A549 (cell line): ENCODE data around the gene CLIC5.

Experiments
- CHD2 ChIP-seq: fragments of 150-350 bp; IDR thresholded peaks from 2 replicates; pipeline ENCODE4 v1.6.1; 2014; ENCODE audit warnings: low read length; ENCODE audit not compliant: partially characterized antibody
- EP300 ChIP-seq, 2 experiments: fragments of >200 bp; sonication (Bioruptor Twin); formaldehyde crosslinking; IDR thresholded peaks; 2 replicates in 1 of 2; 3 replicates in 1 of 2; pipeline ENCODE4 v1.6.1; 2016 to 2017
- HDAC2 ChIP-seq: fragments of 200-600 bp; sonication (generic); IDR thresholded peaks from 2 replicates; pipeline ENCODE4 v1.6.1; 2016
- SMC3 ChIP-seq: fragments of >200 bp; sonication (Bioruptor Twin); formaldehyde crosslinking; IDR thresholded peaks from 3 replicates; pipeline ENCODE4 v1.6.1; 2018; ENCODE audit warnings: inconsistent platforms
- TF ChIP-seq, protein P1 (sequence below): fragments of >200 bp; sonication (Bioruptor Twin); formaldehyde crosslinking; IDR thresholded peaks from 3 replicates; pipeline ENCODE4 v1.5.1; 2016
- TF ChIP-seq, protein P2 (sequence below): fragments of >200 bp; sonication (Bioruptor Twin); formaldehyde crosslinking; IDR thresholded peaks from 3 replicates; pipeline ENCODE4 v1.6.1; 2016

DNA sequence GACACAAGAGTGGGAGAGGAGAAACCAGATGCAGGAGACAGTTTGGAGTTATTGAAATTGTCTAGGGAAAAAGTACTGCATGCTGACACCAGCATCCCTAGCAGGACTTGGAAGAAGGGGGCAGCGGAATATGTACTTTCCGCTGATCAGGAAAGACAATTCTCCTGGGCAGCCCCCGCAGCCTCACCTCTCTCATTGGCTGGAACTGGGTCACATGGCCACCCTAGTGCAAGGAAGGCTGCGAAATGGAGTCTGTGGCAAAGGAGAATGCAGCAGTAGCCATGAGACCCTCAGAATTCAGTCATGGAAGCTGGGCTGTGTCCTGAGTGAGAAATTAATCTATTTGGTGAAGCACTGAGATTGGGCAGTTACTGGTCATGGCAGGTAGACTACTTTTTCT is 131.3 kb downstream of the CLIC5 start:
- TF ChIP-seq, protein P1, sequence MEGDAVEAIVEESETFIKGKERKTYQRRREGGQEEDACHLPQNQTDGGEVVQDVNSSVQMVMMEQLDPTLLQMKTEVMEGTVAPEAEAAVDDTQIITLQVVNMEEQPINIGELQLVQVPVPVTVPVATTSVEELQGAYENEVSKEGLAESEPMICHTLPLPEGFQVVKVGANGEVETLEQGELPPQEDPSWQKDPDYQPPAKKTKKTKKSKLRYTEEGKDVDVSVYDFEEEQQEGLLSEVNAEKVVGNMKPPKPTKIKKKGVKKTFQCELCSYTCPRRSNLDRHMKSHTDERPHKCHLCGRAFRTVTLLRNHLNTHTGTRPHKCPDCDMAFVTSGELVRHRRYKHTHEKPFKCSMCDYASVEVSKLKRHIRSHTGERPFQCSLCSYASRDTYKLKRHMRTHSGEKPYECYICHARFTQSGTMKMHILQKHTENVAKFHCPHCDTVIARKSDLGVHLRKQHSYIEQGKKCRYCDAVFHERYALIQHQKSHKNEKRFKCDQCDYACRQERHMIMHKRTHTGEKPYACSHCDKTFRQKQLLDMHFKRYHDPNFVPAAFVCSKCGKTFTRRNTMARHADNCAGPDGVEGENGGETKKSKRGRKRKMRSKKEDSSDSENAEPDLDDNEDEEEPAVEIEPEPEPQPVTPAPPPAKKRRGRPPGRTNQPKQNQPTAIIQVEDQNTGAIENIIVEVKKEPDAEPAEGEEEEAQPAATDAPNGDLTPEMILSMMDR = no peak
- TF ChIP-seq, protein P2, sequence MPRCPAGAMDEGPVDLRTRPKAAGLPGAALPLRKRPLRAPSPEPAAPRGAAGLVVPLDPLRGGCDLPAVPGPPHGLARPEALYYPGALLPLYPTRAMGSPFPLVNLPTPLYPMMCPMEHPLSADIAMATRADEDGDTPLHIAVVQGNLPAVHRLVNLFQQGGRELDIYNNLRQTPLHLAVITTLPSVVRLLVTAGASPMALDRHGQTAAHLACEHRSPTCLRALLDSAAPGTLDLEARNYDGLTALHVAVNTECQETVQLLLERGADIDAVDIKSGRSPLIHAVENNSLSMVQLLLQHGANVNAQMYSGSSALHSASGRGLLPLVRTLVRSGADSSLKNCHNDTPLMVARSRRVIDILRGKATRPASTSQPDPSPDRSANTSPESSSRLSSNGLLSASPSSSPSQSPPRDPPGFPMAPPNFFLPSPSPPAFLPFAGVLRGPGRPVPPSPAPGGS = no peak
- no peak for TF ChIP-seq HDAC2
- TF ChIP-seq CHD2 = no peak
- TF ChIP-seq SMC3 = no peak
- no peak for TF ChIP-seq EP300 (IDR thresholded peaks at IDR 0.05)
